22Rv1 (cell line): ENCODE results near the gene FGR.

Source experiments
- ZFX ChIP-seq: fragments of 450-650 bp; IDR thresholded peaks from 2 replicates; pipeline ENCODE4 v1.6.1; 2017; ENCODE audit warnings: antibody characterized with exemption, borderline replicate concordance
- TF ChIP-seq, protein P1 (sequence below): fragments of 450-650 bp; IDR thresholded peaks from 2 replicates; pipeline ENCODE4 v1.5.1; 2017; ENCODE audit warnings: mild to moderate bottlenecking

GRCh38 chr1:27601321-27601770, 33.6 kb downstream of the FGR start:
- TF ChIP-seq, protein P1, sequence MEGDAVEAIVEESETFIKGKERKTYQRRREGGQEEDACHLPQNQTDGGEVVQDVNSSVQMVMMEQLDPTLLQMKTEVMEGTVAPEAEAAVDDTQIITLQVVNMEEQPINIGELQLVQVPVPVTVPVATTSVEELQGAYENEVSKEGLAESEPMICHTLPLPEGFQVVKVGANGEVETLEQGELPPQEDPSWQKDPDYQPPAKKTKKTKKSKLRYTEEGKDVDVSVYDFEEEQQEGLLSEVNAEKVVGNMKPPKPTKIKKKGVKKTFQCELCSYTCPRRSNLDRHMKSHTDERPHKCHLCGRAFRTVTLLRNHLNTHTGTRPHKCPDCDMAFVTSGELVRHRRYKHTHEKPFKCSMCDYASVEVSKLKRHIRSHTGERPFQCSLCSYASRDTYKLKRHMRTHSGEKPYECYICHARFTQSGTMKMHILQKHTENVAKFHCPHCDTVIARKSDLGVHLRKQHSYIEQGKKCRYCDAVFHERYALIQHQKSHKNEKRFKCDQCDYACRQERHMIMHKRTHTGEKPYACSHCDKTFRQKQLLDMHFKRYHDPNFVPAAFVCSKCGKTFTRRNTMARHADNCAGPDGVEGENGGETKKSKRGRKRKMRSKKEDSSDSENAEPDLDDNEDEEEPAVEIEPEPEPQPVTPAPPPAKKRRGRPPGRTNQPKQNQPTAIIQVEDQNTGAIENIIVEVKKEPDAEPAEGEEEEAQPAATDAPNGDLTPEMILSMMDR: no peak
- TF ChIP-seq ZFX: no peak
